Peyer's patch (tissue), 4 donors: ENCODE data around the gene CPXM2. TPM values are rescaled to one million over a fixed set of nuclear protein-coding genes. Genes with fewer than 3 reads are reported as not detected.
"Not testable (repeated sequence)": the region's sequence is repeated elsewhere in the genome, so short reads cannot be mapped to it uniquely, and the experiment has no call there.

Experiments
- DNase-seq, 3 donors: peaks; one replicate each; pipeline ENCODE4 v3.0.0-alpha.2; 2017 to 2019
- H3K27ac ChIP-seq, 4 donors: fragments of 200-600 bp; sonication (generic); one replicate each; pipeline ENCODE4 v1.5.1; 2016 to 2019
- H3K27me3 ChIP-seq, 2 donors: fragments of 200-600 bp; sonication (generic); one replicate each; pipeline ENCODE4 v1.5.1; 2019
- H3K36me3 ChIP-seq, 3 donors: fragments of 200-600 bp; sonication (generic); one replicate each; pipeline ENCODE4 v1.5.1; 2016 to 2019
- H3K4me1 ChIP-seq, 4 donors: fragments of 200-600 bp; sonication (generic); one replicate each; pipeline ENCODE4 v1.5.1; 2016 to 2019
- H3K4me3 ChIP-seq, 4 donors: fragments of 200-600 bp; sonication (generic); 1 replicate in 3 of 4; 2 replicates in 1 of 4; pipeline ENCODE4 v1.5.1; 2016 to 2019; ENCODE audit warnings: mild to moderate bottlenecking in 1 of 4
- H3K9me3 ChIP-seq, 4 donors: fragments of 200-600 bp; sonication (generic); one replicate each; pipeline ENCODE4 v1.5.1; 2016 to 2019; ENCODE audit warnings: mild to moderate bottlenecking in 1 of 4
- CTCF ChIP-seq, 6 experiments: fragments of 450-650 bp in 4 of 6; fragments of 200-600 bp in 2 of 6; sonication (generic) in 1 of 6; IDR thresholded peaks; one replicate each; pipeline ENCODE4 v1.5.1; 2017 to 2019; ENCODE audit warnings: antibody characterized with exemption in 6 of 6, mild to moderate bottlenecking in 3 of 6, moderate library complexity in 1 of 6
- POLR2A ChIP-seq, 2 donors: fragments of 450-650 bp; IDR thresholded peaks; one replicate each; pipeline ENCODE4 v1.5.1; 2017; ENCODE audit warnings: antibody characterized with exemption in 2 of 2, mild to moderate bottlenecking in 2 of 2, moderate library complexity in 2 of 2
- total RNA-seq, 4 donors: library from RNA; depleted of rRNA; stranded (reverse); fragments of >200 nt; gene quantifications; one replicate each; pipeline ENCODE4 v1.1.0, GENCODE V29; 2016

CPXM2 gene
- total RNA-seq, 4 donors from 2014 or later = 5.6 to 18.2 (median 7.7) TPM

GRCh38 chr10:123744224-123744536 lies 147.4 kb downstream of the CPXM2 start:
- Histone ChIP-seq H3K36me3 (no peaks in the 10 kb centered on the region), H3K4me1 (no peaks in the 10 kb centered on the region), H3K9me3 (no peaks in the 10 kb centered on the region), H3K27me3 (no peaks in the 10 kb centered on the region), H3K4me3 (no peak overlapping the region), H3K27ac (no peak overlapping the region)
- DNase-seq = no peak
- TF ChIP-seq CTCF (IDR thresholded peaks at IDR 0.05) (no peak), POLR2A (IDR thresholded peaks at IDR 0.05) (no peak)

GRCh38 chr10:123743441-123744223 lies 148.0 kb downstream of the CPXM2 start:
- no peaks in the 10 kb centered on the region for H3K36me3 ChIP-seq
- no peak overlapping the region for H3K27ac ChIP-seq
- no peaks in the 10 kb centered on the region for H3K9me3 ChIP-seq
- TF ChIP-seq POLR2A (IDR thresholded peaks at IDR 0.05) = no peak
- TF ChIP-seq CTCF (IDR thresholded peaks at IDR 0.05) = no peak
- H3K27me3 ChIP-seq = no peaks in the 10 kb centered on the region
- no peak overlapping the region for H3K4me3 ChIP-seq
- DNase-seq = peak in 1 of 3 donors; percentile 39
- no peaks in the 10 kb centered on the region for H3K4me1 ChIP-seq

- Histone ChIP-seq H3K27me3 (no peaks in the 10 kb centered on the region), H3K9me3 (no peaks in the 10 kb centered on the region), H3K4me1 (no peaks in the 10 kb centered on the region), H3K36me3 (no peaks in the 10 kb centered on the region), H3K27ac (no peak overlapping the region), H3K4me3 (no peak overlapping the region)
- TF ChIP-seq CTCF (IDR thresholded peaks at IDR 0.05) (no peak), POLR2A (IDR thresholded peaks at IDR 0.05) (no peak)
- peak in 1 of 3 donors; percentile 10 for DNase-seq
Observed at GRCh38 chr10:123742751-123743440, 148.7 kb downstream of the CPXM2 start.

GRCh38 chr10:123741711-123742110 lies 149.9 kb downstream of the CPXM2 start:
- no peaks in the 10 kb centered on the region for H3K4me1 ChIP-seq
- no peak overlapping the region for H3K4me3 ChIP-seq
- TF ChIP-seq CTCF (IDR thresholded peaks at IDR 0.05) (no peak), POLR2A (IDR thresholded peaks at IDR 0.05) (no peak)
- no peaks in the 10 kb centered on the region for H3K9me3 ChIP-seq
- peak in 1 of 3 donors; percentile 11 for DNase-seq
- no peak overlapping the region for H3K27ac ChIP-seq
- H3K27me3 ChIP-seq = no peaks in the 10 kb centered on the region
- H3K36me3 ChIP-seq = no peaks in the 10 kb centered on the region

- Histone ChIP-seq H3K4me1 (no peaks in the 10 kb centered on the region), H3K27ac (no peak overlapping the region), H3K4me3 (no peak overlapping the region), H3K9me3 (no peaks in the 10 kb centered on the region), H3K27me3 (no peaks in the 10 kb centered on the region), H3K36me3 (no peaks in the 10 kb centered on the region)
- DNase-seq = peak in 1 of 3 donors; percentile 13
- TF ChIP-seq POLR2A (IDR thresholded peaks at IDR 0.05) (no peak), CTCF (IDR thresholded peaks at IDR 0.05) (no peak)
Observed at GRCh38 chr10:123741146-123741545, 150.5 kb downstream of the CPXM2 start.

GRCh38 chr10:123736917-123737316 lies 154.7 kb downstream of the CPXM2 start:
- H3K27me3 ChIP-seq, H3K9me3 ChIP-seq, H3K4me1 ChIP-seq, H3K4me3 ChIP-seq, H3K36me3 ChIP-seq, H3K27ac ChIP-seq: not testable (repeated sequence)
- DNase-seq = peak in 1 of 3 donors; percentile 4
